Effector memory CD4-positive, alpha-beta T cell (primary cell): ENCODE measurements around the gene BRD3.

Source experiments
- DNase-seq, 3 donors: peaks; one replicate each; pipeline ENCODE4 v3.0.0-alpha.2; 2020
- H3K27ac ChIP-seq: 2 replicates; pipeline ENCODE4 v1.7.0; 2013; ENCODE audit warnings: mild to moderate bottlenecking, low read length, moderate library complexity; ENCODE audit not compliant: insufficient read depth, poor library complexity, severe bottlenecking
- H3K27me3 ChIP-seq: replicated peaks from 2 replicates; pipeline ENCODE4 v1.7.0; 2013; ENCODE audit warnings: mild to moderate bottlenecking, low read length; ENCODE audit not compliant: insufficient read depth, control insufficient read depth, poor library complexity, severe bottlenecking
- H3K36me3 ChIP-seq: 2 replicates; pipeline ENCODE4 v1.7.0; 2013; ENCODE audit warnings: mild to moderate bottlenecking, low read length, moderate library complexity; ENCODE audit not compliant: control insufficient read depth, insufficient read depth
- H3K4me1 ChIP-seq: 2 replicates; pipeline ENCODE4 v1.7.0; 2013; ENCODE audit warnings: low read length, mild to moderate bottlenecking; ENCODE audit not compliant: control insufficient read depth, insufficient read depth, poor library complexity, severe bottlenecking
- H3K4me3 ChIP-seq: 2 replicates; pipeline ENCODE4 v1.7.0; 2013; ENCODE audit warnings: low read length, low read depth, mild to moderate bottlenecking; ENCODE audit not compliant: insufficient read depth, poor library complexity, severe bottlenecking
- H3K9me3 ChIP-seq: 2 replicates; pipeline ENCODE4 v1.7.0; 2013; ENCODE audit warnings: mild to moderate bottlenecking, low read length, moderate library complexity; ENCODE audit not compliant: control insufficient read depth

Gene BRD3

DNA sequence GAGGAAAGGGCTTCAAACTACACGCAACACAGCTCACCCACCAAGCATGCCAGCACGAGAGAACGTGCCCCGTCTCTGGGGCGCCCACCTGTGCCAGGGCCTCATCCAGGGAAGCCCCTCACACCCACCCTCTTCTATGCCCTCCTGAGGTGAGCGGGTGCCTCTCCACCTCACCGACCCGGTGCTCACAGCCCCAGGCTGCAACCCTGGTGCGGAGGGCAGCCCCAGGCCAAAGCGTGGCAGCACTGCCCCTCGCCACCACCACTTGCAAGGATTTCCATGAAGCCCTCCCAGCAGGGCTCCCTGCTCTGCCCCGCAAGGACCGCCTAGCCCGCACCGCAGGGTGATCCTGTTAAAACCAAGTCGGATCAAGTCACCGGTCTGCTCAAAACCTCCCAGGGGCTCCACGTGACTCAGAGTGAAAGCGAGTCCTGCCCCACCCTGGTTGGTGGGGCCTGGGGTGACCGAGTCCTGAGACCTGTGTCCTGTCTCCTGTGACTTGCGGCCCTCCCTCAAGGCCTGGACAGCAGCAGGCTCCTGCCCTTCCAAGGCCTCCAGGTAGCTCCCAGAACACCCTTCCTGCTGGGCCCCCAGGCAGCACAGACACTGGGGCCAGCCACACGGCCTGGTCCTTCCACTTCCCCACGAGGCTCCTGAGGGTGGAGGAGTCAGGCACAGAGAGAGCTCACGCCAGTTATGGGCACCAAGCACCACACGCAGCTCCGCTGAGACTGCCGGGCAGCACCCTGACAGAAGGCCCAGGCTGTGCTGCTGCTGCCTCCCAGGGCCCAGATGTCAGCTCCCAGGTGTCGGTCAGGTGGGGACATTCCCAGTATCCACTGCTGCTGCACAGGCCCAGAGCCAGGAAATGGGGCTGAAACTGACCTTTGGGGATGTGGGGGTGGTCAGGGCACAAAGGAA is 12.7 kb downstream of the BRD3 start:
- peaks cover 34% of the 10 kb centered on the region for H3K36me3 ChIP-seq
- no peak for DNase-seq

DNA sequence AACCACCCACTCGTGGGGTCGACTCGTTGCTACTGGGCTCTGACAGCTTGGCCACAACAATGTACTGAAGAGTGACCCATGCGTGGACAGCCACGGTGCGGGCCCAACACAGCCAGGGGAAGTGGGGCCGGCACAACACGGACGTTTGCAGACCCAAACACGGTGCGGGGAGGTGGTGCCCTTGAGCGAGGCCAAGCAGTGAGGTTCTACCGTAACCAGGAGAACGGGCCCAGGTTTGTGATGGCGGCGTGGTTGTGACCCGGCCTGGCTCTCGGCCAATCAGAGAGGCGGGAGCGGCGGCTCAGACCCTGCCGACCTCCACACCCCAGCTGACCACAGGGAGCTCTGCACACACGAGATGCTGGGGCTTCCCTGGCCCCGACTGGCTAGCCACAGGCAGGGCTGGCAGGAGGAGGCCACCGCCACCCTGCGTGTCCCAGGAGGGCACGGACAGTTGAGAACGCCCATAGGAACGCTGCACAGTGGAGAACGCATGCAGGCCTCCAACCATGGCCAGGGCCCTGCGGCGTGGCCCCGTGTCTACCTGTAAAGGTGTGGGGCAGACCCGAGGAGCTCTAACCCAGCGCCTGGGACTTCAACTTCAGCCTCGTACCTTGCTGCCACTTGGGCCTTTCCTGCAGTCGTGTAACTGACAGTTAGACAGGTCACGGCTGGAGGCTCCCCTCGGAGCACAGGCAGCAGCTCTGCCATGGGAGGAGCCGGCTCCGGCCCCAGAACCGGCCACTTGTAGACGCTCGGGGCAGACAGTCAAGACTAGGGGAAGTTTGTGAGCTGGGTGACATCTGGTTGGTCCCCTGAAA is 13.7 kb downstream of the BRD3 start:
- no peaks in the 10 kb centered on the region for H3K9me3 ChIP-seq
- no peak overlapping the region for H3K27ac ChIP-seq
- no peak overlapping the region for H3K4me3 ChIP-seq
- H3K4me1 ChIP-seq, result peaks cover 4% of the 10 kb centered on the region
- peaks cover 44% of the 10 kb centered on the region for H3K36me3 ChIP-seq
- DNase-seq, result no peak
- H3K27me3 ChIP-seq, result no peaks in the 10 kb centered on the region

More for the DNA sequence above, 12.7 kb downstream of the BRD3 start:
- H3K27me3 ChIP-seq, result no peaks in the 10 kb centered on the region
- H3K9me3 ChIP-seq, result no peaks in the 10 kb centered on the region
- peaks cover 4% of the 10 kb centered on the region for H3K4me1 ChIP-seq
- no peak overlapping the region for H3K4me3 ChIP-seq
- H3K27ac ChIP-seq, result no peak overlapping the region

DNA sequence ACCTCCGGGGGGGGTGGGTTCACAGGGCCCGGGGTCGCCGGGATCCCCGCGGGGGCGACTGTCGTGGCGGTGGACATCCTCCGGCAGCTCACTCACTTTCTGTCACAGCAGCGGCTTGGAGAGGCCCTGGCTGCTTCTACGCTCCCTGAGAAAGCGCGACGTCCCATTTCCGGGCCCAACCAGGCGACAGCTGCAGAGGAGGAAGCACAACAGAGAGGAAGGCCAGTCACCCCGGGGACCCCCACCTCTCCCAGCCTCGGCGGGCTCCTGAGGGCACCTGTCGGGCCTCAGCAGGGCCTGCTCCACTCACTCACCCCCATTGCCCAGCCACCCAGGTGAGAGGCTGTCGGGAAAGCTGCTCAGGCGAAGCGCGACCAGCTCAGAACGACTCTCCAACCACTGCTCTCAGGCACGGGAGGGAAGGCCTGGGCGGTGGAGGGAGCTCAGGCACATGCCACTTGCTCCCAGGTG is 14.4 kb downstream of the BRD3 start:
- Histone ChIP-seq H3K9me3 (no peaks in the 10 kb centered on the region), H3K4me1 (peaks cover 4% of the 10 kb centered on the region), H3K4me3 (no peak overlapping the region), H3K36me3 (peaks cover 51% of the 10 kb centered on the region), H3K27me3 (no peaks in the 10 kb centered on the region), H3K27ac (no peak overlapping the region)
- DNase-seq, result no peak

DNA sequence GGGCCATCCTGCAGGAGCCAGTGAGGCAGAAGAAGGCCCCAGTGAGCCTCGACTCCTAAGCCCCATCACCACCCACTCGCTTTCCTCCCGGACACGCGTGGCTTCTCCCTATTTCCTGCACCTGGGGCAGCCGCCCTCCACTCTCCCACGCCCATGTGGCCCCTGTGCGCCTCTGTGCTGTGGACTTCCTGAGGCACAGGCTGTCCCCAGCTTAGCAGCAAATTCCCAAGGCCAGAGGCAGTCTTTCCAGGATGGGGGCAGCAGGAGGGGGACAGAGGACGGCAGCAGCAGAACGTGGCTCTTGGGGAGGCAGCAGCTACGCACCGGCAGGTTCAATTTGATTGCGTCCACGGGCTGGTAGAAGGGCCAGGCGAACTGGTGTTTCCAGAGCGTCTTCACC is 14.9 kb downstream of the BRD3 start:
- H3K27me3 ChIP-seq, result no peaks in the 10 kb centered on the region
- no peaks in the 10 kb centered on the region for H3K9me3 ChIP-seq
- no peak for DNase-seq
- no peak overlapping the region for H3K27ac ChIP-seq
- peaks cover 56% of the 10 kb centered on the region for H3K36me3 ChIP-seq
- H3K4me3 ChIP-seq, result no peak overlapping the region
- peaks cover 2% of the 10 kb centered on the region for H3K4me1 ChIP-seq

DNA sequence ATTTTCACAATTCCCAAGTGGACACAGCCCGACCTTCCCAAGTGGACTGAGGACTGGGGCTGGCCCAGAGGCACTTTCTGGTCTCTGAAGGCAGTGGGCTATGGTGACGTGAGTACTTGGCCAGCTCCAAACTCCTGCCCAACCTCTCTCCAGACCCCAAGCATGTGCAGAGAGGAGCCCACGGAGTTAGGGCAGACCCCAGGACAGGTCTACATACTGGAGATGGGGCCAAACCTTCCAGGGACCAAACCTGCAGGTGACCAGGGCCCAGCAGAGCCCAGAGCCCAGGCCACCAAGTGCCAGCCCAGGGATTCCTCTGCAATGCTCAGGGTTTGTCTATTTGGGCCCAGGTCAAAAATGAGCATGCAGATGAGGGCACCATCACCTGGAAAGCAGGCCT is 15.3 kb downstream of the BRD3 start:
- no peaks in the 10 kb centered on the region for H3K9me3 ChIP-seq
- H3K27me3 ChIP-seq, result no peaks in the 10 kb centered on the region
- H3K4me1 ChIP-seq, result no peaks in the 10 kb centered on the region
- no peak overlapping the region for H3K27ac ChIP-seq
- no peak for DNase-seq
- no peak overlapping the region for H3K4me3 ChIP-seq
- peaks cover 61% of the 10 kb centered on the region for H3K36me3 ChIP-seq

DNA sequence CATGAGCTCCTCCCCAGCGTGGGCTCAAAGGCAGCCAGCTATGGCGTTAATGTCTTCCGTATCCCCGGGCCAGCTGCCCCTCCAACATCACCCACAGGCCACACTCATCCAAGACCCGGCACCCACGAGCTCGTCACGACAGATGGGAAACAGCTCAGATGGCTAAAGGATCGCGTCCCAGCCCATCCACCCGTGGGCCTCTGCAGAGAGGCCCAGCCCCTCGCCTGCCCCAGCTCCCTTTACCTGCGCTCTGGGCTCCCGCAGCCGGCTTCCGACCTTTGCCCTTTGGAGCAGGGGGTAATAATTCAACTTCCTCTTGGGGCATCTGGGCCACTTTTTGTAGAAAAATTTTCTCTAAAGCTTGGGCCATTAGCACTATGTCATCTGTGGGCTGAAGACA is 16.5 kb downstream of the BRD3 start:
- Histone ChIP-seq H3K27ac (no peak overlapping the region), H3K36me3 (peaks cover 72% of the 10 kb centered on the region), H3K4me3 (no peak overlapping the region), H3K9me3 (no peaks in the 10 kb centered on the region), H3K4me1 (no peaks in the 10 kb centered on the region), H3K27me3 (no peaks in the 10 kb centered on the region)
- DNase-seq, result no peak

DNA sequence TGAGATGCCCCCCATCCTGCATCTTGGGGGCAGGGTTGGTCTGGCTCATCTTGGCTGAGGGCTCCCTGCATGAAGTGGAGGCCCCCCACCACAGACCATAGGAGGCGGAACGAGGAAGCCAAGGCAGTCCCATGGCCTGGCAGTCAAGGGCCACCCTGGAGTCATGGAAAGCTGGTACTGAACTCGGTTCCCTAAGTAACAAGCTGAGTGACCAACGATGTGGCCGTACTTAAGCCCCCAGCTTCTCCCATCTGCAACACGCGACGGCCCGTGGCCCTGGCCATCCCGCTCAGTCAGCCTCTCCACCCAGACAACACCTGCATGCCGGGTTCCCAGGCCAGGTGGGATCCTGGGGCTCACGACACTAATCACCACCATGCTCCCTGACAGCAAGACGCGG is 17.1 kb downstream of the BRD3 start:
- Histone ChIP-seq H3K9me3 (no peaks in the 10 kb centered on the region), H3K27ac (no peak overlapping the region), H3K4me1 (no peaks in the 10 kb centered on the region), H3K27me3 (no peaks in the 10 kb centered on the region), H3K36me3 (peaks cover 78% of the 10 kb centered on the region), H3K4me3 (no peak overlapping the region)
- no peak for DNase-seq

DNA sequence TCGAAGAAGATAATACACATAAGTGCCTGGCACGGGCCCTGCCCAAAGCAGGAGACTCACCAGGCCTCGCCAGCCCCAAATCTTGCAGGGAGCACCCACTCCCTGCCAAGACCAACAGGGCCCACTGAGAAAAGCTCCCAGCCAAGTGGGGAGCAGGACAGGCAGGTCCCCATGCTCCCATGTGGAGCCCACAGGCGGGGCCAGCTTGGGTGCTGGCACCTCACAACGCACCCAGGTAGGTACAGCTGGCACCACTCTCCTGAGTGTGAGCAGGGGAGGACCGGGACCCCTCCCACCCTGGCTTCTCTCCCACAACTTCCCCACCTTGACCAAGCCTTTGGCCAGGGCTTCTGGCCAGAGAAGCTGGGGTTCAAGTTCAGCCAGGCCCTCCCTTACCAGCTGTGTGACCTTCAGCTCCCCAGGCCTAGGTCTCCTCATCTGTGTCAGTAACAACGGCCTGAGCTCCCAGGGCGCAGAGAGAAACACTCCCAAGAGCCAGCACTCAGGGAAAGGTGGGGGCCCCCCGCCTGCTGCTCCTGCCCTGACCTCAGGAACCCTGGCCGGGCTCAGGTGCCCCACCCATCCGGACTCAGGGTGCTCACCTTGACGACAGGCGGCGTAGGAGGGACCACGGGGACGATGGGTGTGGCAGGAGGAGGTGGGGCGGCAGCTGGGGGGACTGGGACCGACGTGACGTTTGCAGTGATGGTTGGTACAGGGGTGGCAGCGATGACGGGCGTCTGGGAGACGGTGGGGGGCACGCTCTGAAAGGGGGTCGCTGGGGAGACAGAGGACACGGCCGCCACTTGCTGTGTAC is 17.8 kb downstream of the BRD3 start:
- Histone ChIP-seq H3K27ac (no peak overlapping the region), H3K27me3 (no peaks in the 10 kb centered on the region), H3K4me1 (no peaks in the 10 kb centered on the region), H3K9me3 (no peaks in the 10 kb centered on the region), H3K4me3 (no peak overlapping the region), H3K36me3 (peaks cover 85% of the 10 kb centered on the region)
- DNase-seq, result no peak

DNA sequence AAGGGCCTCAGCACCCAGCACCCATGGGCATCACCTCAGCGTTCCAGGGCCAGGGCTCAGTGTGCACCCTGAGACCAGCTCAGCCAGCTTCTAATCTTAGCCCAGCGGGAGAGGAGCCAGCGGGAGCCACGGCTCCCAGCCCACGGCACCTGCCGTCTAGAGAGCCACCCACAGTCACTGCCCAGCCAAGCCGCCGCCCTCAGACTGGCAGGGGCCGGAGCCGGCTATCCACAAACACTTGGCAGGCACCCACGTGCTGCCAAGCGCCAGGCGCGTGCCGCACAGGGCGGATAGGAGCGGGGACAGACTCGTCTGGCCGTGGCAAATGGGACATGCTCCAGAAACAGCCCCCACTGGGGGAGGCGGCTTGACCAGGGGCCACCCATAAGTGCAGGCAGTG is 18.6 kb downstream of the BRD3 start:
- Histone ChIP-seq H3K27ac (no peak overlapping the region), H3K4me1 (no peaks in the 10 kb centered on the region), H3K36me3 (peaks cover 92% of the 10 kb centered on the region), H3K9me3 (no peaks in the 10 kb centered on the region), H3K27me3 (no peaks in the 10 kb centered on the region), H3K4me3 (no peak overlapping the region)
- no peak for DNase-seq
